HG03469 (cell line): ENCODE results near the gene TEF.
A peak's percentile ranks its signal among the peaks of the same experiment; 100 is the strongest.

Experiments used
- ATAC-seq: cut with Tn5 transposase; IDR thresholded peaks from one replicate; pipeline ENCODE4 v1.9.1; 2021; ENCODE audit warnings: mild to moderate bottlenecking, moderate library complexity, moderate number of reproducible peaks; ENCODE audit not compliant: unreplicated experiment

TEF gene

DNA sequence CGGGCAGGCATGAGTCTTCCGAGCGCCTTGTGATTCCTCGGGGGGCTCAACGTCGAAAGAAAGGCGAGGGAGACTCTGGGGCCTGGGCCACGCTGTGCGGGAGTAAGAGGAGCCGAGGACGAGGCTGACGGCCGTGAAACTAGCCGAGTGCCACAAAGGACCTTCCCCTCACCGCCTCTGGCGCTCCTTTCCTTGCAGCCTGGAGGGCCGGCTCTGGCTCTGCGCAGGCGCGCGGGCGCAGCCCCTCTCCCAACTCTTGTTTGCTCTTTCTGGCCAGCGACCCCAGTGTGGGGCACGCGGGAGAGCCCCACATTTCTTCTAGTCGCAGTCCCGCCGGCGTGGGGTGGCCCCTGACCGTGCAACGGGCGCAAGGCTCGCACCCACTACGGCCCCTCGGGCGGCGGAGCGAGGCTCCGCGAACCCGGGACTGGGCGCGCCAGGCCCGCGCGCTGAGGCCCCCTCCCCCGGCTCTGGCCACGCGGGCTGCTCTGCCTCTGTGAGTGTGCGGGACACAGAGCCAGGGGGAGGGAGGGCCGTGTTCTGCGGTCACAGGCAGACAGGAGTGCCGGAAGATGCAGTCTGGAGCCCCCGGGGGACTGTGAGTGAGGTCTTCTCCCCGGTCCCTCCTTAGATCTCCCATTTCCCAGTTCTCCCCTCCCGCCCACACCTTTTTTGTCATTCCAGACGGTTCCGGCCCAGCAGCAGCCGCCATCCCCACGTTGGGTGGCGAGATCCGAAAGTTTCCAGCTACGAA is 65.9 kb downstream of the TEF start:
- no peak for ATAC-seq

GRCh38 chr22:41448189-41448808 is 66.6 kb downstream of the TEF start:
- ATAC-seq = peak; percentile 33
